Gastrocnemius medialis (tissue), 4 donors: ENCODE measurements around the gene ETV7. TPM values are rescaled to one million over a fixed set of nuclear protein-coding genes. Genes with fewer than 3 reads are reported as not detected.

ENCODE experiments used
- ATAC-seq, 2 donors: fragments of 150-250 bp; one replicate each; pipeline ENCODE4 v1.9.1; 2016
- DNase-seq, 2 donors: peaks; one replicate each; pipeline ENCODE4 v3.0.0-alpha.2; 2019
- H3K27ac ChIP-seq, 4 donors: fragments of 200-600 bp; sonication (generic); 1 replicate in 1 of 4; 2 replicates in 3 of 4; pipeline ENCODE4 v1.5.1; 2016 to 2018; ENCODE audit warnings: mild to moderate bottlenecking in 2 of 4, moderate library complexity in 1 of 4
- H3K27me3 ChIP-seq, 3 donors: fragments of 200-600 bp; sonication (generic) in 2 of 3; 1 replicate in 1 of 3; 2 replicates in 2 of 3; pipeline versions ENCODE4 v1.5.1 to v1.6.0; 2016 to 2019; ENCODE audit warnings: mild to moderate bottlenecking in 1 of 3, moderate library complexity in 1 of 3
- H3K36me3 ChIP-seq, 2 donors: fragments of 200-600 bp; sonication (generic) in 1 of 2; one replicate each; pipeline ENCODE4 v1.5.1; 2017 to 2018
- H3K4me1 ChIP-seq, 2 donors: fragments of 200-600 bp; sonication (generic) in 1 of 2; one replicate each; pipeline ENCODE4 v1.5.1; 2016 to 2017; ENCODE audit warnings: mild to moderate bottlenecking in 2 of 2
- H3K4me3 ChIP-seq, 4 donors: fragments of 200-600 bp; sonication (generic) in 3 of 4; 1 replicate in 1 of 4; 2 replicates in 3 of 4; pipeline ENCODE4 v1.5.1; 2016 to 2019; ENCODE audit warnings: mild to moderate bottlenecking in 2 of 4
- H3K9me3 ChIP-seq, 3 donors: fragments of 200-600 bp; sonication (generic) in 2 of 3; 1 replicate in 1 of 3; 2 replicates in 2 of 3; pipeline ENCODE4 v1.5.1; 2016 to 2019
- CTCF ChIP-seq, 5 experiments: fragments of 450-650 bp in 3 of 5; fragments of 200-600 bp in 2 of 5; sonication (generic) in 2 of 5; IDR thresholded peaks in 4 of 5; conservative IDR thresholded peaks in 1 of 5; 1 replicate in 4 of 5; 2 replicates in 1 of 5; pipeline ENCODE4 v1.5.1; 2016 to 2019; ENCODE audit warnings: antibody characterized with exemption in 5 of 5, mild to moderate bottlenecking in 3 of 5, moderate library complexity in 3 of 5
- POLR2A ChIP-seq, 2 donors: fragments of 450-650 bp; IDR thresholded peaks; one replicate each; pipeline ENCODE4 v1.6.1; 2017; ENCODE audit warnings: antibody characterized with exemption in 2 of 2, mild to moderate bottlenecking in 2 of 2, moderate library complexity in 2 of 2
- in situ Hi-C, 4 donors: fragments of 200-750 bp; cut with MboI; loops; one replicate each; pipeline versions ENCODE4 v1.15.0 to v1.8.0; 2017; ENCODE audit warnings: low sequenced_read_pairs in 4 of 4
- intact Hi-C: fragments of 100-400 bp; cut with DNase I; formaldehyde crosslinking; loops from one replicate; pipeline ENCODE4 v1.15.1; 2023; ENCODE audit warnings: low total_unique reads
- total RNA-seq, 4 donors: library from RNA; depleted of rRNA; stranded (reverse); fragments of >200 nt; gene quantifications; one replicate each; pipeline versions ENCODE4 v1.1.0 to v1.2.3, GENCODE V29; 2016

Gene ETV7
- total RNA-seq, 4 donors from 2014 or later, result not detected

- H3K36me3 ChIP-seq, result no peaks in the 10 kb centered on the region
- no peaks in the 10 kb centered on the region for H3K4me1 ChIP-seq
- no peak overlapping the region for H3K4me3 ChIP-seq
- no peaks in the 10 kb centered on the region for H3K27me3 ChIP-seq
- ATAC-seq (no peak), DNase-seq (no peak)
- in situ Hi-C loops (no loop called here), intact Hi-C loops (no loop called here)
- no peak overlapping the region for H3K27ac ChIP-seq
- TF ChIP-seq CTCF (IDR thresholded peaks at IDR 0.05 in 4 of 5, conservative IDR thresholded peaks at IDR 0.05 in 1 of 5) (no peak), POLR2A (IDR thresholded peaks at IDR 0.05) (no peak)
- no peaks in the 10 kb centered on the region for H3K9me3 ChIP-seq
Observed at GRCh38 chr6:36378243-36378920, 9.1 kb downstream of the ETV7 start.

- no peaks in the 10 kb centered on the region for H3K9me3 ChIP-seq
- H3K4me1 ChIP-seq, result no peaks in the 10 kb centered on the region
- H3K4me3 ChIP-seq, result no peak overlapping the region
- TF ChIP-seq CTCF (IDR thresholded peaks at IDR 0.05 in 4 of 5, conservative IDR thresholded peaks at IDR 0.05 in 1 of 5) (no peak), POLR2A (IDR thresholded peaks at IDR 0.05) (no peak)
- no peak overlapping the region for H3K27ac ChIP-seq
- in situ Hi-C loops, result no loop called here
- ATAC-seq, result no peak
- H3K27me3 ChIP-seq, result no peaks in the 10 kb centered on the region
- no peaks in the 10 kb centered on the region for H3K36me3 ChIP-seq
- intact Hi-C loops, result no loop called here
- no peak for DNase-seq
Observed at GRCh38 chr6:36377594-36377993, 9.9 kb downstream of the ETV7 start.

- H3K4me1 ChIP-seq, result no peaks in the 10 kb centered on the region
- intact Hi-C loops (no loop called here), in situ Hi-C loops (no loop called here)
- no peaks in the 10 kb centered on the region for H3K27me3 ChIP-seq
- no peak for ATAC-seq
- H3K27ac ChIP-seq, result no peak overlapping the region
- no peaks in the 10 kb centered on the region for H3K9me3 ChIP-seq
- no peak for DNase-seq
- no peaks in the 10 kb centered on the region for H3K36me3 ChIP-seq
- no peak overlapping the region for H3K4me3 ChIP-seq
- TF ChIP-seq CTCF (IDR thresholded peaks at IDR 0.05 in 4 of 5, conservative IDR thresholded peaks at IDR 0.05 in 1 of 5) (no peak), POLR2A (IDR thresholded peaks at IDR 0.05) (no peak)
Observed at GRCh38 chr6:36376742-36377141, 10.7 kb downstream of the ETV7 start.

- Histone ChIP-seq H3K27ac (no peak overlapping the region), H3K36me3 (no peaks in the 10 kb centered on the region), H3K4me1 (no peaks in the 10 kb centered on the region), H3K27me3 (no peaks in the 10 kb centered on the region), H3K9me3 (no peaks in the 10 kb centered on the region), H3K4me3 (no peak overlapping the region)
- in situ Hi-C loops (no loop called here), intact Hi-C loops (no loop called here)
- no peak for ATAC-seq
- TF ChIP-seq POLR2A (IDR thresholded peaks at IDR 0.05), result no peak
- TF ChIP-seq CTCF (IDR thresholded peaks at IDR 0.05 in 4 of 5, conservative IDR thresholded peaks at IDR 0.05 in 1 of 5), result no peak
- DNase-seq, result no peak
Observed at GRCh38 chr6:36376183-36376582, 11.3 kb downstream of the ETV7 start.

- H3K9me3 ChIP-seq, result no peaks in the 10 kb centered on the region
- H3K27me3 ChIP-seq, result no peaks in the 10 kb centered on the region
- TF ChIP-seq POLR2A (IDR thresholded peaks at IDR 0.05) (no peak), CTCF (IDR thresholded peaks at IDR 0.05 in 4 of 5, conservative IDR thresholded peaks at IDR 0.05 in 1 of 5) (no peak)
- in situ Hi-C loops, result no loop called here
- DNase-seq (no peak), ATAC-seq (no peak)
- intact Hi-C loops, result no loop called here
- H3K27ac ChIP-seq, result no peak overlapping the region
- no peak overlapping the region for H3K4me3 ChIP-seq
- no peaks in the 10 kb centered on the region for H3K4me1 ChIP-seq
- no peaks in the 10 kb centered on the region for H3K36me3 ChIP-seq
Observed at GRCh38 chr6:36375644-36376155, 11.8 kb downstream of the ETV7 start.
